HepG2 (cell line): ENCODE data around the gene LIPE. TPM values are rescaled to one million over a fixed set of nuclear protein-coding genes. Genes with fewer than 3 reads are reported as not detected.

Experiments used
- ATAC-seq: fragments of 200-7000 bp; cut with Tn5 transposase; 3 replicates; pipeline ENCODE4 v1.9.1; 2020; ENCODE audit warnings: mild to moderate bottlenecking, moderate library complexity
- BruUV-seq: library from RNA; stranded (reverse); fragments of 400-500 nt; replicated peaks from 2 replicates; lab custom pipeline; 2021; lab: Mats Ljungman, UMichigan
- CTCF ChIA-PET: fragments of 300-600 bp; formaldehyde crosslinking; extraction: SDS; loops from one replicate; lab custom pipeline; 2021; ENCODE audit warnings: low total read pairs, inconsistent platforms, low intra/inter-chr PET ratio; lab: Yijun Ruan, JAX
- POLR2A ChIA-PET: fragments of 350-600 bp; sonication (Branson Sonifier 250); formaldehyde crosslinking; loops from one replicate; lab custom pipeline; 2020; ENCODE audit warnings: antibody characterized with exemption, inconsistent platforms; lab: Yijun Ruan, JAX
- DNase-seq: peaks from one replicate; pipeline ENCODE4 v3.0.0-alpha.2; 2015; ENCODE audit warnings: low spot score
- FAIRE-seq: peaks from 3 replicates; lab custom pipeline; 2011; peaks lifted over from hg19 to GRCh38; lab: Jason Lieb, UNC
- H2AFZ ChIP-seq: one replicate; pipeline ENCODE4 v1.6.1; 2011; ENCODE audit warnings: low read length, inconsistent platforms
- H3K27ac ChIP-seq: fragments of 300-600 bp; 3 replicates; pipeline ENCODE4 v1.8.0; 2011; ENCODE audit warnings: mixed run types, mild to moderate bottlenecking, mixed read lengths, low read length, inconsistent platforms; ENCODE audit not compliant: insufficient read depth; ENCODE audit errors: extremely low read length
- H3K27me3 ChIP-seq, 2 experiments: fragments of 200-600 bp in 1 of 2; 2 replicates in 1 of 2; 3 replicates in 1 of 2; pipeline versions ENCODE4 v1.6.0 to v1.8.0; 2011; ENCODE audit warnings: low read length in 2 of 2, mild to moderate bottlenecking in 2 of 2, moderate library complexity in 2 of 2, inconsistent platforms in 1 of 2; ENCODE audit not compliant: insufficient read depth in 2 of 2, control insufficient read depth in 1 of 2
- H3K36me3 ChIP-seq, 2 experiments: fragments of 200-600 bp in 1 of 2; replicated peaks in 1 of 2; 2 replicates in 1 of 2; 3 replicates in 1 of 2; pipeline versions ENCODE4 v1.5.1 to v1.8.0; 2011; ENCODE audit warnings: low read length in 2 of 2, inconsistent platforms in 1 of 2; ENCODE audit not compliant: insufficient read depth in 2 of 2, control insufficient read depth in 1 of 2
- H3K4me1 ChIP-seq: 2 replicates; pipeline ENCODE4 v1.5.1; 2012; ENCODE audit warnings: low read length, inconsistent platforms; ENCODE audit not compliant: insufficient read depth
- H3K4me2 ChIP-seq: 2 replicates; pipeline ENCODE4 v1.6.0; 2011; ENCODE audit warnings: low read depth, low read length, inconsistent platforms
- H3K4me3 ChIP-seq, 3 experiments: fragments of 200-600 bp in 1 of 3; sonication (generic), shearing (Covaris generic) in 1 of 3; replicated peaks in 1 of 3; 2 replicates each; pipeline ENCODE4 v1.5.1; 2011 to 2016; ENCODE audit warnings: low read length in 3 of 3, inconsistent platforms in 2 of 3, low read depth in 2 of 3, mild to moderate bottlenecking in 2 of 3, control low read depth in 1 of 3, mixed read lengths in 1 of 3; ENCODE audit not compliant: insufficient read depth in 1 of 3
- H3K79me2 ChIP-seq: one replicate; pipeline ENCODE4 v1.6.1; 2011; ENCODE audit warnings: low read length, inconsistent platforms; ENCODE audit not compliant: insufficient read depth
- H3K9ac ChIP-seq: 2 replicates; pipeline ENCODE4 v1.6.0; 2011; ENCODE audit warnings: mild to moderate bottlenecking, low read depth, low read length, inconsistent platforms; ENCODE audit not compliant: insufficient read depth
- H3K9me3 ChIP-seq: 2 replicates; pipeline ENCODE4 v1.5.1; 2012; ENCODE audit warnings: mild to moderate bottlenecking, low read length
- H4K20me1 ChIP-seq: 2 replicates; pipeline ENCODE4 v1.6.0; 2011; ENCODE audit warnings: inconsistent platforms, mild to moderate bottlenecking, low read length, moderate library complexity; ENCODE audit not compliant: insufficient read depth
- ARID2 ChIP-seq: sonication (generic); formaldehyde crosslinking; IDR thresholded peaks from 2 replicates; pipeline ENCODE4 v1.8.1; 2022; ENCODE audit warnings: mild to moderate bottlenecking, missing genetic modification reagents, borderline replicate concordance
- BCL6 ChIP-seq: IDR thresholded peaks from 2 replicates; pipeline ENCODE4 v1.6.1; 2016; ENCODE audit warnings: missing genetic modification reagents, missing compliant biosample characterization
- CREB1 ChIP-seq, 2 experiments: fragments of 450-650 bp in 1 of 2; IDR thresholded peaks; 2 replicates each; pipeline ENCODE4 v1.6.1; 2016 to 2017; ENCODE audit warnings: control low read depth in 1 of 2, mild to moderate bottlenecking in 1 of 2, missing compliant biosample characterization in 1 of 2, missing genetic modification characterization in 1 of 2
- EP300 ChIP-seq, 3 experiments: sonication (generic) in 1 of 3; formaldehyde crosslinking in 1 of 3; IDR thresholded peaks; 2 replicates each; pipeline versions ENCODE4 v1.5.1 to v1.6.1; 2011 to 2020; ENCODE audit warnings: low read depth in 2 of 3, low read length in 2 of 3, borderline replicate concordance in 1 of 3, improper control_type of control experiment in 1 of 3, mild to moderate bottlenecking in 1 of 3, missing genetic modification reagents in 1 of 3, moderate library complexity in 1 of 3
- RFXAP ChIP-seq: sonication (generic); formaldehyde crosslinking; IDR thresholded peaks from 2 replicates; pipeline ENCODE4 v1.4.0; 2020; ENCODE audit warnings: missing genetic modification reagents, borderline replicate concordance
- SMARCC2 ChIP-seq: fragments of 450-650 bp; IDR thresholded peaks from 2 replicates; pipeline ENCODE4 v1.6.1; 2017; ENCODE audit warnings: antibody characterized with exemption, mild to moderate bottlenecking
- STAT5B ChIP-seq: sonication (generic); formaldehyde crosslinking; IDR thresholded peaks from 2 replicates; pipeline ENCODE4 v1.4.0; 2020; ENCODE audit warnings: missing genetic modification reagents
- ZBTB20 ChIP-seq: sonication (generic); formaldehyde crosslinking; IDR thresholded peaks from 2 replicates; pipeline ENCODE4 v1.8.1; 2023; ENCODE audit warnings: missing genetic modification reagents, low read depth, mild to moderate bottlenecking, borderline replicate concordance
- ZNF263 ChIP-seq: sonication (generic); formaldehyde crosslinking; IDR thresholded peaks from 2 replicates; pipeline ENCODE4 v1.4.0; 2020; ENCODE audit warnings: missing genetic modification reagents
- ZNF605 ChIP-seq: sonication (generic); formaldehyde crosslinking; IDR thresholded peaks from 2 replicates; pipeline ENCODE4 v1.8.0; 2022; ENCODE audit warnings: mild to moderate bottlenecking, missing genetic modification reagents
- WGBS: methylation state at CpG from one replicate; pipeline ENCODE4 v1.1.6; 2017; ENCODE audit warnings: low lambda C conversion rate; 5-methylcytosine and 5-hydroxymethylcytosine counted together
- in situ Hi-C: cut with HindIII; loops from 2 replicates; pipeline ENCODE4 v1.10.0; 2017; ENCODE audit warnings: low pct_unique_long_range_greater_than_20kb; ENCODE audit not compliant: extremely low pct_ligation_motif_present
- intact Hi-C: fragments of 100-400 bp; cut with micrococcal nuclease; formaldehyde crosslinking; loops from one replicate; pipeline ENCODE4 v1.10.0; 2022; ENCODE audit not compliant: unreplicated experiment
- polyA plus RNA-seq, 8 experiments: library from polyadenylated mRNA; depleted of rRNA in 3 of 8; stranded (reverse) in 7 of 8; unstranded in 1 of 8; fragments of >200 nt; fragmentation: Illumina TruSeq in 4 of 8; extraction: Trizol in 4 of 8; gene quantifications; 2 replicates each; pipeline versions ENCODE4 v1.2.1 to v1.2.3, GENCODE V29; 2011 to 2016; ENCODE audit warnings: low read depth in 4 of 8, missing spikeins in 1 of 8, mixed read lengths in 1 of 8; ENCODE audit not compliant: insufficient read depth in 1 of 8
- total RNA-seq, 5 experiments: library from RNA; depleted of rRNA; stranded (reverse); fragments of >200 nt; fragmentation: Illumina TruSeq; extraction: Trizol; gene quantifications; 2 replicates each; pipeline ENCODE4 v1.2.3, GENCODE V29; 2016; ENCODE audit warnings: low read depth in 1 of 5
- TF ChIP-seq, protein P1 (sequence below): sonication (generic); formaldehyde crosslinking; IDR thresholded peaks from 2 replicates; pipeline ENCODE4 v1.4.0; 2020; ENCODE audit warnings: missing genetic modification reagents, borderline replicate concordance
- TF ChIP-seq, protein P2 (sequence below): sonication (generic); formaldehyde crosslinking; IDR thresholded peaks from 2 replicates; pipeline ENCODE4 v1.4.0; 2020; ENCODE audit warnings: missing genetic modification reagents, low read depth, mild to moderate bottlenecking, borderline replicate concordance
- TF ChIP-seq, protein P3 (sequence below): sonication (generic); formaldehyde crosslinking; IDR thresholded peaks from 2 replicates; pipeline ENCODE4 v1.8.1; 2023; ENCODE audit warnings: missing genetic modification reagents, inconsistent platforms, borderline replicate concordance

Gene LIPE
- total and polyA plus RNA-seq, 2 of the 13 experiments (the other 11 are each of a cell fraction or from before 2014, with no cell fraction given): not detected

DNA sequence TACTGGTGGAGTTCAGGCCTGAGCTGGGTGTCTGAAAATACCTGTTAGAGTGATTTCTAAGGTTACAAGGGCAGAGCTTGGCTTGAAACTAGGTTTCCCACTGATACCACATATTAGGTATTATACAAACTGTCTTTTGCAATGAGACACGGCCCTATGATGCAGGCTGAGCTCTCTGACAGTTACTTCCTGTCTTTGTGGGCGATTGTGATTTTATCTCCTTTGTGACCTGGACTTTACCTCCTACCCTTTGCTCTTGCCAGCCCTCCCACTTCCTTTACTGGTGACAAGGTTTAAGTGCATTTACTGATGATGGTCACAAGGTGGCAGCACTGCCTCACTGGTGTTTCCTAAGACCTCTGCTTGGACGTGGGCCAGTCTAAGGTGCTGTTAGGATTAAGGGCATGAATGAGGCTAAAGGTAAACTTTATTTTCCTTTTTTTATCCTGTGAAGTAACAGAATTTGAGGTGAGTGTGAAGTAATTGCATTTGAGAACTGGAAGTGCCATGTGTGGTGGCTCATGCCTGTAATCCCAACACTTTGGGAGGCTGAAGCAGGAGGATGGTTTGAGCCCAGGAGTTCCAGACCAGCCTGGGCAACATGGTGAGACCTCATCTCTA, 23.2 kb upstream of the LIPE start:
- Histone ChIP-seq H4K20me1 (no peaks in the 10 kb centered on the region), H3K4me1 (peaks cover 79% of the 10 kb centered on the region), H3K79me2 (no peaks in the 10 kb centered on the region), H3K4me3 (peak overlapping the region in 1 of 3 experiments; percentile 25; a peak in 1 of 6 replicates), H3K9ac (peak overlapping the region; percentile 43), H3K9me3 (no peaks in the 10 kb centered on the region), H3K4me2 (peak overlapping the region; percentile 57), H3K27me3 (no peaks in the 10 kb centered on the region), H3K27ac (peak overlapping the region; percentile 71), H2AFZ (no peak overlapping the region), H3K36me3 (no peaks in the 10 kb centered on the region)
- ATAC-seq: peak; percentile 99
- in situ Hi-C loops: loop anchor here (5.0 kb wide), 1 partner anchor 77 kb away; the partner anchor contains the start of gene CEACAM1
- POLR2A ChIA-PET: interaction anchor here (0.6 to 4.3 kb wide), 10 partner anchors 10 to 103 kb away, joined by 3 to 69 read pairs (median 4); partner anchors contain the start of gene CEACAM1
- WGBS: 4% methylated on average over 3 of the region's 3 CpGs
- peak; percentile 98 for DNase-seq
- intact Hi-C loops: loop anchor here (1.0 kb wide), 2 partner anchors 79 to 91 kb away; no protein-coding TSS in a partner anchor
- BruUV-seq: no TSS peak
- CTCF ChIA-PET: interaction anchor here (0.6 to 2.9 kb wide), 8 partner anchors 10 to 147 kb away, joined by 4 to 99 read pairs (median 6); partner anchors contain the start of gene CEACAM1
- FAIRE-seq: peak; percentile 98
- TF ChIP-seq STAT5B (CRISPR knock-in tag) (no peak), CREB1 (IDR thresholded peaks at IDR 0.05) (peak; percentile 74), CREB1 (CRISPR knock-in tag; IDR thresholded peaks at IDR 0.05) (peak; percentile 66; the same call in 1 of the 2 replicates), BCL6 (peak; percentile 82), ARID2 (CRISPR knock-in tag) (peak; percentile 50; the same call in 1 of the 2 replicates), ZNF605 (peak; percentile 83), EP300 (IDR thresholded peaks at IDR 0.05; ENCODE audit: low read depth in 2 of 2, low read length in 2 of 2) (peak; percentile 62 to 92; a peak in 3 of 4 replicates), EP300 (CRISPR knock-in tag; IDR thresholded peaks at IDR 0.05; ENCODE audit: borderline replicate concordance) (peak; percentile 93), SMARCC2 (no peak), ZNF263 (CRISPR knock-in tag) (no peak; the same call in 1 of the 2 replicates), ZBTB20 (CRISPR knock-in tag) (peak; percentile 82), RFXAP (CRISPR knock-in tag) (0 out of 2 replicates have a peak, but pooled peaks have one; percentile 21)
- TF ChIP-seq, protein P1, sequence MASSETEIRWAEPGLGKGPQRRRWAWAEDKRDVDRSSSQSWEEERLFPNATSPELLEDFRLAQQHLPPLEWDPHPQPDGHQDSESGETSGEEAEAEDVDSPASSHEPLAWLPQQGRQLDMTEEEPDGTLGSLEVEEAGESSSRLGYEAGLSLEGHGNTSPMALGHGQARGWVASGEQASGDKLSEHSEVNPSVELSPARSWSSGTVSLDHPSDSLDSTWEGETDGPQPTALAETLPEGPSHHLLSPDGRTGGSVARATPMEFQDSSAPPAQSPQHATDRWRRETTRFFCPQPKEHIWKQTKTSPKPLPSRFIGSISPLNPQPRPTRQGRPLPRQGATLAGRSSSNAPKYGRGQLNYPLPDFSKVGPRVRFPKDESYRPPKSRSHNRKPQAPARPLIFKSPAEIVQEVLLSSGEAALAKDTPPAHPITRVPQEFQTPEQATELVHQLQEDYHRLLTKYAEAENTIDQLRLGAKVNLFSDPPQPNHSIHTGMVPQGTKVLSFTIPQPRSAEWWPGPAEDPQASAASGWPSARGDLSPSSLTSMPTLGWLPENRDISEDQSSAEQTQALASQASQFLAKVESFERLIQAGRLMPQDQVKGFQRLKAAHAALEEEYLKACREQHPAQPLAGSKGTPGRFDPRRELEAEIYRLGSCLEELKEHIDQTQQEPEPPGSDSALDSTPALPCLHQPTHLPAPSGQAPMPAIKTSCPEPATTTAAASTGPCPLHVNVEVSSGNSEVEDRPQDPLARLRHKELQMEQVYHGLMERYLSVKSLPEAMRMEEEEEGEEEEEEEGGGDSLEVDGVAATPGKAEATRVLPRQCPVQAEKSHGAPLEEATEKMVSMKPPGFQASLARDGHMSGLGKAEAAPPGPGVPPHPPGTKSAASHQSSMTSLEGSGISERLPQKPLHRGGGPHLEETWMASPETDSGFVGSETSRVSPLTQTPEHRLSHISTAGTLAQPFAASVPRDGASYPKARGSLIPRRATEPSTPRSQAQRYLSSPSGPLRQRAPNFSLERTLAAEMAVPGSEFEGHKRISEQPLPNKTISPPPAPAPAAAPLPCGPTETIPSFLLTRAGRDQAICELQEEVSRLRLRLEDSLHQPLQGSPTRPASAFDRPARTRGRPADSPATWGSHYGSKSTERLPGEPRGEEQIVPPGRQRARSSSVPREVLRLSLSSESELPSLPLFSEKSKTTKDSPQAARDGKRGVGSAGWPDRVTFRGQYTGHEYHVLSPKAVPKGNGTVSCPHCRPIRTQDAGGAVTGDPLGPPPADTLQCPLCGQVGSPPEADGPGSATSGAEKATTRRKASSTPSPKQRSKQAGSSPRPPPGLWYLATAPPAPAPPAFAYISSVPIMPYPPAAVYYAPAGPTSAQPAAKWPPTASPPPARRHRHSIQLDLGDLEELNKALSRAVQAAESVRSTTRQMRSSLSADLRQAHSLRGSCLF (CRISPR knock-in tag): no peak
- TF ChIP-seq, protein P2, sequence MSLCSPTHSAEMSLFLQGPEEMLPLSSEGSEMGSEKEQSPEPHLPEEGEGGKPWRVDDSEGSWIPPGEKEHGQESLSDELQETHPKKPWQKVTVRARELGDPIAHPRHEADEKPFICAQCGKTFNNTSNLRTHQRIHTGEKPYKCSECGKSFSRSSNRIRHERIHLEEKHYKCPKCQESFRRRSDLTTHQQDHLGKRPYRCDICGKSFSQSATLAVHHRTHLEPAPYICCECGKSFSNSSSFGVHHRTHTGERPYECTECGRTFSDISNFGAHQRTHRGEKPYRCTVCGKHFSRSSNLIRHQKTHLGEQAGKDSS (CRISPR knock-in tag): peak; percentile 75; the same call in 1 of the 2 replicates
- TF ChIP-seq, protein P3, sequence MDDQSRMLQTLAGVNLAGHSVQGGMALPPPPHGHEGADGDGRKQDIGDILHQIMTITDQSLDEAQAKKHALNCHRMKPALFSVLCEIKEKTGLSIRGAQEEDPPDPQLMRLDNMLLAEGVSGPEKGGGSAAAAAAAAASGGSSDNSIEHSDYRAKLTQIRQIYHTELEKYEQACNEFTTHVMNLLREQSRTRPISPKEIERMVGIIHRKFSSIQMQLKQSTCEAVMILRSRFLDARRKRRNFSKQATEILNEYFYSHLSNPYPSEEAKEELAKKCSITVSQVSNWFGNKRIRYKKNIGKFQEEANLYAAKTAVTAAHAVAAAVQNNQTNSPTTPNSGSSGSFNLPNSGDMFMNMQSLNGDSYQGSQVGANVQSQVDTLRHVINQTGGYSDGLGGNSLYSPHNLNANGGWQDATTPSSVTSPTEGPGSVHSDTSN (CRISPR knock-in tag): no peak
